ENCODE results near the gene CLDN6. TPM values are rescaled to one million over a fixed set of nuclear protein-coding genes. Genes with fewer than 3 reads are reported as not detected.

CLDN6 gene
- total and polyA plus RNA-seq, 2 donors (not counting 1 experiment from before 2014, with no cell fraction given), result 0.03 TPM; not detected in 1

DNA sequence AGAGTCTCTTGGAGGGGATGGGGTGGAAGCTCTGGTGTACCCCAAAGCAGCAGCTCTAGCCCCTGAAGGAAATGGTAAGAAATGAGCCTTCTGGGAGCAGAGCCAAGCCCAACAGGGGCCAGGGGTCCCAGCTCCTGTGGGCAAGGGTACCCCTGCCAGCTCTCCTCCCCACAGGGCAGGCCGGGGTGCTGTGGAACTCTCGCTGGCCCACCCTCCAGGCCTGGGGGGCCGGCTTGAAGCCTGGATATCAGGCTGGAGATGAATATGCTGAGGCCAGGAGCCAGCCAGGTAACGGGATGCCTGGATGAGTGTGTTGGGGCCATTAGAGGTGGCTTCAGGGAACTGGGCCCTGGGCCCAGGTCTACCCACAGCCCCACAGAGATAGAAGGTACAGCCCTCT lies 17.4 kb downstream of the CLDN6 start:
- Histone ChIP-seq H3K79me2 (ENCODE audit: control insufficient read depth, insufficient read depth, low read length) (no peaks in the 10 kb centered on the region), H3K4me2 (ENCODE audit: extremely low read depth, insufficient read depth, low read length) (no peak overlapping the region), H3K27ac (ENCODE audit: insufficient read depth, low read length) (no peak overlapping the region), H3K4me3 (replicated peaks in 1 of 4; ENCODE audit: control extremely low read depth in 1 of 4, insufficient read depth in 1 of 4, low read depth in 3 of 4, low read length in 4 of 4) (no peak overlapping the region), H3K36me3 (ENCODE audit: control insufficient read depth, insufficient read depth, low read length) (no peaks in the 10 kb centered on the region), H4K20me1 (ENCODE audit: control insufficient read depth, extremely low read depth, insufficient read depth, low read length) (no peaks in the 10 kb centered on the region), H2AFZ (ENCODE audit: low read length) (no peak overlapping the region), H3K9me3 (ENCODE audit: control insufficient read depth, insufficient read depth, low read depth, low read length) (no peaks in the 10 kb centered on the region), H3K27me3 (ENCODE audit: control insufficient read depth, insufficient read depth, low read length) (no peaks in the 10 kb centered on the region), H3K9ac (ENCODE audit: insufficient read depth, low read length) (no peak overlapping the region), H3K4me1 (ENCODE audit: control insufficient read depth, extremely low read depth, insufficient read depth, low read length) (no peaks in the 10 kb centered on the region)
- DNase-seq (ENCODE audit: low read depth in 2 of 2), result no peak
- TF ChIP-seq EZH2 (IDR thresholded peaks at IDR 0.05; ENCODE audit: low read length, missing control alignments), result no peak
- TF ChIP-seq, protein P1, sequence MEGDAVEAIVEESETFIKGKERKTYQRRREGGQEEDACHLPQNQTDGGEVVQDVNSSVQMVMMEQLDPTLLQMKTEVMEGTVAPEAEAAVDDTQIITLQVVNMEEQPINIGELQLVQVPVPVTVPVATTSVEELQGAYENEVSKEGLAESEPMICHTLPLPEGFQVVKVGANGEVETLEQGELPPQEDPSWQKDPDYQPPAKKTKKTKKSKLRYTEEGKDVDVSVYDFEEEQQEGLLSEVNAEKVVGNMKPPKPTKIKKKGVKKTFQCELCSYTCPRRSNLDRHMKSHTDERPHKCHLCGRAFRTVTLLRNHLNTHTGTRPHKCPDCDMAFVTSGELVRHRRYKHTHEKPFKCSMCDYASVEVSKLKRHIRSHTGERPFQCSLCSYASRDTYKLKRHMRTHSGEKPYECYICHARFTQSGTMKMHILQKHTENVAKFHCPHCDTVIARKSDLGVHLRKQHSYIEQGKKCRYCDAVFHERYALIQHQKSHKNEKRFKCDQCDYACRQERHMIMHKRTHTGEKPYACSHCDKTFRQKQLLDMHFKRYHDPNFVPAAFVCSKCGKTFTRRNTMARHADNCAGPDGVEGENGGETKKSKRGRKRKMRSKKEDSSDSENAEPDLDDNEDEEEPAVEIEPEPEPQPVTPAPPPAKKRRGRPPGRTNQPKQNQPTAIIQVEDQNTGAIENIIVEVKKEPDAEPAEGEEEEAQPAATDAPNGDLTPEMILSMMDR (conservative IDR thresholded peaks at IDR 0.05 in 1 of 2, IDR thresholded peaks at IDR 0.05 in 1 of 2; ENCODE audit: low read depth in 1 of 2, low read length in 2 of 2), result no peak

DNA sequence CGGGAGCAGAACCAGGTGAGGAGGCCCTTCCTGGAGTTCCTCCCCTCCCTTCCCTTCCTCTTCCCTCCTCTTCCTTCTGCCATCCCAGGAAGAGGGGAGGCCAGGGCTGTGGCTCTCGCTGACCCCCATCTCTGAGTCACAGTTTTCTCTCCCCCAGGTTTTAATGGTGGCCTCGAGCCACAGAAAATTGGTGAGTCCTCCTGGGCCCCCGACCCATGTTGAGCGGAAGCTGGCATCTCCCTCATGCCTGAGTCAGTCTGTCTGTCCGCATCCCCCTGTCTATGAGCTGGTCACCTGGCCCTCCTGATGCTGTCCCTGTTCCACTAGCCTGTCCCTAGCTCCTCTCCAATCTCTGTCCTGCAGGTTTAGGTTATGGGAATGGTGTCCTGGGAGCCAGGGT lies 18.1 kb downstream of the CLDN6 start:
- Histone ChIP-seq H3K4me1 (ENCODE audit: control insufficient read depth, extremely low read depth, insufficient read depth, low read length) (no peaks in the 10 kb centered on the region), H4K20me1 (ENCODE audit: control insufficient read depth, extremely low read depth, insufficient read depth, low read length) (no peaks in the 10 kb centered on the region), H3K9me3 (ENCODE audit: control insufficient read depth, insufficient read depth, low read depth, low read length) (no peaks in the 10 kb centered on the region), H3K27ac (ENCODE audit: insufficient read depth, low read length) (no peak overlapping the region), H3K27me3 (ENCODE audit: control insufficient read depth, insufficient read depth, low read length) (no peaks in the 10 kb centered on the region), H3K36me3 (ENCODE audit: control insufficient read depth, insufficient read depth, low read length) (no peaks in the 10 kb centered on the region), H3K79me2 (ENCODE audit: control insufficient read depth, insufficient read depth, low read length) (no peaks in the 10 kb centered on the region), H3K4me3 (replicated peaks in 1 of 4; ENCODE audit: control extremely low read depth in 1 of 4, insufficient read depth in 1 of 4, low read depth in 3 of 4, low read length in 4 of 4) (no peak overlapping the region), H3K9ac (ENCODE audit: insufficient read depth, low read length) (no peak overlapping the region), H3K4me2 (ENCODE audit: extremely low read depth, insufficient read depth, low read length) (no peak overlapping the region), H2AFZ (ENCODE audit: low read length) (no peak overlapping the region)
- TF ChIP-seq EZH2 (IDR thresholded peaks at IDR 0.05; ENCODE audit: low read length, missing control alignments), result no peak
- TF ChIP-seq, protein P1 (conservative IDR thresholded peaks at IDR 0.05 in 1 of 2, IDR thresholded peaks at IDR 0.05 in 1 of 2; ENCODE audit: low read depth in 1 of 2, low read length in 2 of 2), result no peak
- DNase-seq (ENCODE audit: low read depth in 2 of 2), result no peak

DNA sequence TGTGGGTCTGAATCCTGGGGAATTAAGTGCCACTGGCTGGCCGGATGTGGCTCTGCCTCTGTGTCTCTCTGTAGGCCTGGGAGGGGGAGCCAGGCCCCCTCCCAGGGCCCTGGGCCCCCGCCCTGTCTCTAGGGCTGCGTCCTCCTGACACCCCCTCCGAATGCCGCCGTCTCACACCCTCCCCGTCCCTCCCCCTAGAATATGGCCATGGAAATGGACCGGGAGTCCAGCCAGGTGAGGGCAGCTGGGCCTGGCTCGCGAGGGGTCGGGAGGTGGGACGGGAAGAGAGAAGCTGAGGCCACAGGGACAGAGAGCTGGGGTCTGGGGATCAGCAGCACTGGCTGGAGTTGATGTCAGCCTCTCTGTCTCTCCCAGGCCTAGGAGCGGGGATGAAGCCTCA lies 21.7 kb downstream of the CLDN6 start:
- H3K9ac ChIP-seq (ENCODE audit: insufficient read depth, low read length), result no peak overlapping the region
- no peaks in the 10 kb centered on the region for H3K9me3 ChIP-seq (ENCODE audit: control insufficient read depth, insufficient read depth, low read depth, low read length)
- no peak overlapping the region for H2AFZ ChIP-seq (ENCODE audit: low read length)
- H3K4me2 ChIP-seq (ENCODE audit: extremely low read depth, insufficient read depth, low read length), result no peak overlapping the region
- DNase-seq (ENCODE audit: low read depth in 2 of 2), result no peak
- H4K20me1 ChIP-seq (ENCODE audit: control insufficient read depth, extremely low read depth, insufficient read depth, low read length), result no peaks in the 10 kb centered on the region
- H3K27me3 ChIP-seq (ENCODE audit: control insufficient read depth, insufficient read depth, low read length), result no peaks in the 10 kb centered on the region
- H3K79me2 ChIP-seq (ENCODE audit: control insufficient read depth, insufficient read depth, low read length), result no peaks in the 10 kb centered on the region
- no peak overlapping the region for H3K27ac ChIP-seq (ENCODE audit: insufficient read depth, low read length)
- H3K4me3 ChIP-seq (replicated peaks in 1 of 4; ENCODE audit: control extremely low read depth in 1 of 4, insufficient read depth in 1 of 4, low read depth in 3 of 4, low read length in 4 of 4), result no peak overlapping the region
- H3K36me3 ChIP-seq (ENCODE audit: control insufficient read depth, insufficient read depth, low read length), result no peaks in the 10 kb centered on the region
- no peak for TF ChIP-seq EZH2 (IDR thresholded peaks at IDR 0.05; ENCODE audit: low read length, missing control alignments)
- TF ChIP-seq, protein P1 (conservative IDR thresholded peaks at IDR 0.05 in 1 of 2, IDR thresholded peaks at IDR 0.05 in 1 of 2; ENCODE audit: low read depth in 1 of 2, low read length in 2 of 2), result no peak
- H3K4me1 ChIP-seq (ENCODE audit: control insufficient read depth, extremely low read depth, insufficient read depth, low read length), result no peaks in the 10 kb centered on the region
